Neural cell (in vitro differentiated cells): ENCODE measurements around the gene LEP. TPM values are rescaled to one million over a fixed set of nuclear protein-coding genes. Genes with fewer than 3 reads are reported as not detected.

Experiments
- H2AFZ ChIP-seq: fragments of 200-600, 300-800 bp; sonication (generic), shearing (Covaris generic); 2 replicates; pipeline ENCODE4 v1.6.0; 2014; ENCODE audit warnings: low read depth, mild to moderate bottlenecking, antibody characterized with exemption, low read length, moderate library complexity
- H3F3A ChIP-seq: fragments of 200-600 bp; shearing (Covaris generic); 2 replicates; pipeline ENCODE4 v1.6.1; 2016; ENCODE audit warnings: mild to moderate bottlenecking, moderate library complexity, mixed read lengths, antibody characterized with exemption, low read length; ENCODE audit not compliant: insufficient read depth, poor library complexity, severe bottlenecking
- H3K27ac ChIP-seq: fragments of 200-600, 300-800 bp; sonication (generic), shearing (Covaris generic); 2 replicates; pipeline ENCODE4 v1.5.1; 2014; ENCODE audit warnings: mild to moderate bottlenecking, low read length, moderate library complexity
- H3K27me3 ChIP-seq: fragments of 300-800, 200-600 bp; sonication (generic), shearing (Covaris generic); 2 replicates; pipeline ENCODE4 v1.6.0; 2014; ENCODE audit warnings: mild to moderate bottlenecking, low read depth, low read length, moderate library complexity; ENCODE audit not compliant: insufficient read depth
- H3K36me3 ChIP-seq: fragments of 300-800, 200-600 bp; sonication (generic), shearing (Covaris generic); 2 replicates; pipeline ENCODE4 v1.5.1; 2014; ENCODE audit warnings: mild to moderate bottlenecking, antibody characterized with exemption, low read length, moderate library complexity; ENCODE audit not compliant: insufficient read depth
- H3K4me2 ChIP-seq: fragments of 300-800, 200-600 bp; sonication (generic), shearing (Covaris generic); 2 replicates; pipeline ENCODE4 v1.6.0; 2014; ENCODE audit warnings: mild to moderate bottlenecking, low read length
- H3K4me3 ChIP-seq: fragments of 300-800, 200-600 bp; sonication (generic), shearing (Covaris generic); 2 replicates; pipeline ENCODE4 v1.5.1; 2014; ENCODE audit warnings: mild to moderate bottlenecking, low read length, moderate library complexity
- H3K79me2 ChIP-seq: fragments of 200-600 bp; shearing (Covaris generic); replicated peaks from 2 replicates; pipeline ENCODE4 v1.6.0; 2014; ENCODE audit warnings: mild to moderate bottlenecking, low read length, moderate library complexity; ENCODE audit not compliant: insufficient read depth
- H3K9ac ChIP-seq: fragments of 300-800, 200-600 bp; sonication (generic), shearing (Covaris generic); 2 replicates; pipeline ENCODE4 v1.6.1; 2016; ENCODE audit warnings: mild to moderate bottlenecking, low read length, mixed read lengths
- H3K9me2 ChIP-seq: fragments of 200-600 bp; shearing (Covaris generic); 2 replicates; pipeline ENCODE4 v1.6.1; 2016; ENCODE audit warnings: mild to moderate bottlenecking, low read length, mixed read lengths; ENCODE audit not compliant: insufficient read depth
- H3K9me3 ChIP-seq: fragments of 200-600, 300-800 bp; sonication (generic), shearing (Covaris generic); 2 replicates; pipeline ENCODE4 v1.6.1; 2016; ENCODE audit warnings: mild to moderate bottlenecking, mixed run types, low read length, moderate library complexity, mixed read lengths
- H4K20me1 ChIP-seq: fragments of 200-600 bp; shearing (Covaris generic); 2 replicates; pipeline ENCODE4 v1.6.1; 2016; ENCODE audit warnings: mild to moderate bottlenecking, mixed run types; ENCODE audit not compliant: insufficient read depth
- EP300 ChIP-seq: fragments of 450-650 bp; conservative IDR thresholded peaks from 2 replicates; pipeline ENCODE4 v1.6.1; 2014; ENCODE audit warnings: antibody characterized with exemption, mild to moderate bottlenecking, moderate library complexity; ENCODE audit not compliant: poor library complexity, severe bottlenecking
- EZH2 ChIP-seq: fragments of 200-600, 300-800 bp; shearing (Covaris generic), sonication (generic); IDR thresholded peaks from 2 replicates; pipeline ENCODE4 v1.6.1; 2014; ENCODE audit warnings: antibody characterized with exemption, low read length, borderline replicate concordance, mild to moderate bottlenecking; ENCODE audit not compliant: insufficient read depth, poor library complexity, severe bottlenecking
- MXI1 ChIP-seq: fragments of 450-650 bp; conservative IDR thresholded peaks from 2 replicates; pipeline ENCODE4 v1.6.1; 2014; ENCODE audit warnings: antibody characterized with exemption, mild to moderate bottlenecking; ENCODE audit not compliant: poor library complexity, severe bottlenecking
- POLR2AphosphoS5 ChIP-seq: IDR thresholded peaks from 2 replicates; pipeline ENCODE4 v1.6.1; 2012
- RAD21 ChIP-seq: fragments of 450-650 bp; conservative IDR thresholded peaks from 2 replicates; pipeline ENCODE4 v1.6.1; 2014; ENCODE audit warnings: antibody characterized with exemption, mild to moderate bottlenecking, moderate library complexity
- SMC3 ChIP-seq: fragments of 450-650 bp; conservative IDR thresholded peaks from 2 replicates; pipeline ENCODE4 v1.6.1; 2014; ENCODE audit warnings: antibody characterized with exemption, mild to moderate bottlenecking, moderate library complexity; ENCODE audit not compliant: poor library complexity
- TAF1 ChIP-seq: IDR thresholded peaks from 2 replicates; pipeline ENCODE4 v1.6.1; 2012; ENCODE audit warnings: low read depth
- polyA plus RNA-seq: library from polyadenylated mRNA; depleted of rRNA; stranded (reverse); fragments of >200 nt; gene quantifications from 2 replicates; pipeline ENCODE4 v1.2.3, GENCODE V29; 2014
- TF ChIP-seq, protein P1 (sequence below): fragments of 450-650 bp; IDR thresholded peaks from 2 replicates; pipeline ENCODE4 v1.5.1; 2014; ENCODE audit warnings: antibody characterized with exemption, mild to moderate bottlenecking, moderate library complexity; ENCODE audit not compliant: poor library complexity, severe bottlenecking
- TF ChIP-seq, protein P2 (sequence below): IDR thresholded peaks from 2 replicates; pipeline ENCODE4 v1.6.1; 2012; ENCODE audit warnings: borderline replicate concordance

The LEP gene
- polyA plus RNA-seq, 1 donor from 2014 or later: not detected

DNA sequence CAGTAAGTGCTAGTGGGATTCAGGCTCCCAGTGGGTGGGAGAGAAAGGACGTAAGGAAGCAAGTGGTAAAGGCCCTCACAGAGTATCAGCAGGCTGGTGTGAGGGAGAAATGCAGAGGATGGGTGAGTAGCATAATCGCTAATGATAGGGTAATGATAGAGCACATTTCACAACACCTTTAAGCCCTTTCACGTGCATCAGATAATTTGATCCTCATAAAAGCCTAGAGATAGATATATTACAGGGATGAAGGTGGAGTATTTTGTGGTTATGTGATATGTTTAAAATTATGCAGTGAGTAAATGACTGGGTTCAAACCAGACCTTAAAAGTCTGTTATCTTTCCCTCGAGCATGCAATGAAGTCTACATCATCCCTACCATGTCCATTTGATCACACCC lies 10.3 kb downstream of the LEP start:
- Histone ChIP-seq H3F3A (no peaks in the 10 kb centered on the region), H3K9me3 (no peaks in the 10 kb centered on the region), H2AFZ (no peak overlapping the region), H3K36me3 (no peaks in the 10 kb centered on the region), H3K4me2 (no peak overlapping the region), H3K4me3 (no peak overlapping the region), H3K79me2 (no peaks in the 10 kb centered on the region), H3K9ac (no peak overlapping the region), H4K20me1 (no peaks in the 10 kb centered on the region), H3K27ac (no peak overlapping the region), H3K27me3 (no peaks in the 10 kb centered on the region), H3K9me2 (no peaks in the 10 kb centered on the region)
- TF ChIP-seq TAF1 (no peak), POLR2AphosphoS5 (no peak)

DNA sequence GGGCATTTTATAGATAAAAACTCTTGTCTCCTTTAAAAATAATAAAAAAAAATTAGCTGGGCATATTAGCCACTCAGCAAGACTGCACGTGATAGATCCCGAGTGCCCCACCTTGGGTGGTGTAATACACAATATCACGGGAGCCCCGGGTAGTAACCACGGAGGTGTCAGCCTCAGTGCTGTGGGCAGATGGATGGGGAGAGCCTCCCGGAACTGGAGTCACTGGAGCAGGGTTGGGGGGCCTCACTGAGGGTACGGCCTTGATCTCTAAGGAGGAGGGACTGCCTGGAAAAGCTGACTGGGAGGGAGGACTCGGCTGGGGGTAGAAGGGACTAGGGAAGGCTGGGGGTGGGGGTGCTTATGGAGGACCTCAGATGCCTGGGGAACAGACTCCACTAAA lies 12.6 kb downstream of the LEP start:
- H3K4me3 ChIP-seq: no peak overlapping the region
- H2AFZ ChIP-seq: no peak overlapping the region
- no peak overlapping the region for H3K4me2 ChIP-seq
- H3K9ac ChIP-seq: no peak overlapping the region
- H3K27me3 ChIP-seq: no peaks in the 10 kb centered on the region
- no peaks in the 10 kb centered on the region for H3K9me2 ChIP-seq
- no peaks in the 10 kb centered on the region for H3K36me3 ChIP-seq
- H3K9me3 ChIP-seq: no peaks in the 10 kb centered on the region
- no peaks in the 10 kb centered on the region for H3K79me2 ChIP-seq
- H3K27ac ChIP-seq: no peak overlapping the region
- TF ChIP-seq, protein P1, sequence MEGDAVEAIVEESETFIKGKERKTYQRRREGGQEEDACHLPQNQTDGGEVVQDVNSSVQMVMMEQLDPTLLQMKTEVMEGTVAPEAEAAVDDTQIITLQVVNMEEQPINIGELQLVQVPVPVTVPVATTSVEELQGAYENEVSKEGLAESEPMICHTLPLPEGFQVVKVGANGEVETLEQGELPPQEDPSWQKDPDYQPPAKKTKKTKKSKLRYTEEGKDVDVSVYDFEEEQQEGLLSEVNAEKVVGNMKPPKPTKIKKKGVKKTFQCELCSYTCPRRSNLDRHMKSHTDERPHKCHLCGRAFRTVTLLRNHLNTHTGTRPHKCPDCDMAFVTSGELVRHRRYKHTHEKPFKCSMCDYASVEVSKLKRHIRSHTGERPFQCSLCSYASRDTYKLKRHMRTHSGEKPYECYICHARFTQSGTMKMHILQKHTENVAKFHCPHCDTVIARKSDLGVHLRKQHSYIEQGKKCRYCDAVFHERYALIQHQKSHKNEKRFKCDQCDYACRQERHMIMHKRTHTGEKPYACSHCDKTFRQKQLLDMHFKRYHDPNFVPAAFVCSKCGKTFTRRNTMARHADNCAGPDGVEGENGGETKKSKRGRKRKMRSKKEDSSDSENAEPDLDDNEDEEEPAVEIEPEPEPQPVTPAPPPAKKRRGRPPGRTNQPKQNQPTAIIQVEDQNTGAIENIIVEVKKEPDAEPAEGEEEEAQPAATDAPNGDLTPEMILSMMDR: no peak
- TF ChIP-seq RAD21: no peak
- no peak for TF ChIP-seq EP300
- no peak for TF ChIP-seq SMC3
- TF ChIP-seq POLR2AphosphoS5: no peak
- no peak for TF ChIP-seq EZH2
- no peak for TF ChIP-seq MXI1
- TF ChIP-seq, protein P2, sequence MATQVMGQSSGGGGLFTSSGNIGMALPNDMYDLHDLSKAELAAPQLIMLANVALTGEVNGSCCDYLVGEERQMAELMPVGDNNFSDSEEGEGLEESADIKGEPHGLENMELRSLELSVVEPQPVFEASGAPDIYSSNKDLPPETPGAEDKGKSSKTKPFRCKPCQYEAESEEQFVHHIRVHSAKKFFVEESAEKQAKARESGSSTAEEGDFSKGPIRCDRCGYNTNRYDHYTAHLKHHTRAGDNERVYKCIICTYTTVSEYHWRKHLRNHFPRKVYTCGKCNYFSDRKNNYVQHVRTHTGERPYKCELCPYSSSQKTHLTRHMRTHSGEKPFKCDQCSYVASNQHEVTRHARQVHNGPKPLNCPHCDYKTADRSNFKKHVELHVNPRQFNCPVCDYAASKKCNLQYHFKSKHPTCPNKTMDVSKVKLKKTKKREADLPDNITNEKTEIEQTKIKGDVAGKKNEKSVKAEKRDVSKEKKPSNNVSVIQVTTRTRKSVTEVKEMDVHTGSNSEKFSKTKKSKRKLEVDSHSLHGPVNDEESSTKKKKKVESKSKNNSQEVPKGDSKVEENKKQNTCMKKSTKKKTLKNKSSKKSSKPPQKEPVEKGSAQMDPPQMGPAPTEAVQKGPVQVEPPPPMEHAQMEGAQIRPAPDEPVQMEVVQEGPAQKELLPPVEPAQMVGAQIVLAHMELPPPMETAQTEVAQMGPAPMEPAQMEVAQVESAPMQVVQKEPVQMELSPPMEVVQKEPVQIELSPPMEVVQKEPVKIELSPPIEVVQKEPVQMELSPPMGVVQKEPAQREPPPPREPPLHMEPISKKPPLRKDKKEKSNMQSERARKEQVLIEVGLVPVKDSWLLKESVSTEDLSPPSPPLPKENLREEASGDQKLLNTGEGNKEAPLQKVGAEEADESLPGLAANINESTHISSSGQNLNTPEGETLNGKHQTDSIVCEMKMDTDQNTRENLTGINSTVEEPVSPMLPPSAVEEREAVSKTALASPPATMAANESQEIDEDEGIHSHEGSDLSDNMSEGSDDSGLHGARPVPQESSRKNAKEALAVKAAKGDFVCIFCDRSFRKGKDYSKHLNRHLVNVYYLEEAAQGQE: no peak
- no peak for TF ChIP-seq TAF1
- no peaks in the 10 kb centered on the region for H4K20me1 ChIP-seq
- no peaks in the 10 kb centered on the region for H3F3A ChIP-seq

DNA sequence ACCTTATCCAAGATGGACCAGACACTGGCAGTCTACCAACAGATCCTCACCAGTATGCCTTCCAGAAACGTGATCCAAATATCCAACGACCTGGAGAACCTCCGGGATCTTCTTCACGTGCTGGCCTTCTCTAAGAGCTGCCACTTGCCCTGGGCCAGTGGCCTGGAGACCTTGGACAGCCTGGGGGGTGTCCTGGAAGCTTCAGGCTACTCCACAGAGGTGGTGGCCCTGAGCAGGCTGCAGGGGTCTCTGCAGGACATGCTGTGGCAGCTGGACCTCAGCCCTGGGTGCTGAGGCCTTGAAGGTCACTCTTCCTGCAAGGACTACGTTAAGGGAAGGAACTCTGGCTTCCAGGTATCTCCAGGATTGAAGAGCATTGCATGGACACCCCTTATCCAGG lies 13.4 kb downstream of the LEP start:
- H3K9me2 ChIP-seq: no peaks in the 10 kb centered on the region
- H3F3A ChIP-seq: no peaks in the 10 kb centered on the region
- H3K79me2 ChIP-seq: no peaks in the 10 kb centered on the region
- H3K4me3 ChIP-seq: no peak overlapping the region
- H3K27ac ChIP-seq: no peak overlapping the region
- H3K27me3 ChIP-seq: no peaks in the 10 kb centered on the region
- no peak overlapping the region for H2AFZ ChIP-seq
- no peaks in the 10 kb centered on the region for H3K9me3 ChIP-seq
- no peak overlapping the region for H3K4me2 ChIP-seq
- TF ChIP-seq, protein P1: no peak
- TF ChIP-seq EP300 (no peak), MXI1 (no peak), TAF1 (no peak), SMC3 (no peak), EZH2 (no peak)
- TF ChIP-seq, protein P2: no peak
- H3K36me3 ChIP-seq: no peaks in the 10 kb centered on the region
- no peak overlapping the region for H3K9ac ChIP-seq
- no peaks in the 10 kb centered on the region for H4K20me1 ChIP-seq
